ENCODE data around the gene DDX41. TPM values are rescaled to one million over a fixed set of nuclear protein-coding genes. Genes with fewer than 3 reads are reported as not detected.
"Not testable (repeated sequence)": the region's sequence is repeated elsewhere in the genome, so short reads cannot be mapped to it uniquely, and the experiment has no call there.

The DDX41 gene
- total RNA-seq, 1 donor from 2014 or later = 84.8 TPM

GRCh38 chr5:177498013-177498787 lies 18.6 kb downstream of the DDX41 start:
- DNase-seq (ENCODE audit: low spot score) = no peak

- DNase-seq (ENCODE audit: low spot score) = peak; percentile 96
These were observed 19.3 kb downstream of the DDX41 start, which contains the start of gene PDLIM7 for GRCh38 chr5:177497292-177498012. Gene PDLIM7 (minus strand): TSS chr5:177497604. CDS start chr5:177496512, 1,092 bp downstream.

- peak; percentile 64 for DNase-seq (ENCODE audit: low spot score)
These were observed 20.0 kb downstream of the DDX41 start for GRCh38 chr5:177496727-177497291.

DNA sequence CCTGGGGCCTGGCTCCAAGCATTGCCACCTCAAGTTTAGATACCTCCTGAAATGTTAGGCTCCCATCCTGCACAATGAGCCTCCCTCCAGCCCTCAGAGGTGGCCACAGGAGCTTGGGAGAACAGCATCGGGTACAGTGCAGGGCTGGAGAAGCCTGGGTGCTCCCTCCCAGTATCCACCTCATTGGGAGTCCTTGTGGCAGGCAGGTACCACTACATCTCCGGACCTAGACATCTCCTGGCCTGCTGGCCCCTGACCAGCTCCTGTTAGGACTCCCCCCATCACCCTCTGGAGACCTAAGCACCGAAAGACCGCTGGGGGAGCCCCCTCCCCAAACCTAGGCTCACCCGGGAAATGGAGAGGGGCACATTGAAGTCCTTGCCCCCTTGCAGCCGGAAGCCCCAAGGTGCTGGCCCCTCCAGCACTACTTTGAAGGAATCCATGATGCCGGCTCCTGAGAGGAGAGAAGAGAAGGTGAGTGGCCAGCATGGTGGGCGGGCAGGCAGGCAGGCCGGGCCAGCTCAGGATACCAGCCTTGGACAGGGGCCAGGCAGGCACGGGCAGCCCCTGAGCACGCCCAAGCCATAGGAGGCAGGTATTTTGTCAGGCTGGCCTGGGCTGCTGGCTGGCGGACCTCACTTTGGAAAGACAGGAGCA lies 20.6 kb downstream of the DDX41 start:
- DNase-seq (ENCODE audit: low spot score) = no peak

DNA sequence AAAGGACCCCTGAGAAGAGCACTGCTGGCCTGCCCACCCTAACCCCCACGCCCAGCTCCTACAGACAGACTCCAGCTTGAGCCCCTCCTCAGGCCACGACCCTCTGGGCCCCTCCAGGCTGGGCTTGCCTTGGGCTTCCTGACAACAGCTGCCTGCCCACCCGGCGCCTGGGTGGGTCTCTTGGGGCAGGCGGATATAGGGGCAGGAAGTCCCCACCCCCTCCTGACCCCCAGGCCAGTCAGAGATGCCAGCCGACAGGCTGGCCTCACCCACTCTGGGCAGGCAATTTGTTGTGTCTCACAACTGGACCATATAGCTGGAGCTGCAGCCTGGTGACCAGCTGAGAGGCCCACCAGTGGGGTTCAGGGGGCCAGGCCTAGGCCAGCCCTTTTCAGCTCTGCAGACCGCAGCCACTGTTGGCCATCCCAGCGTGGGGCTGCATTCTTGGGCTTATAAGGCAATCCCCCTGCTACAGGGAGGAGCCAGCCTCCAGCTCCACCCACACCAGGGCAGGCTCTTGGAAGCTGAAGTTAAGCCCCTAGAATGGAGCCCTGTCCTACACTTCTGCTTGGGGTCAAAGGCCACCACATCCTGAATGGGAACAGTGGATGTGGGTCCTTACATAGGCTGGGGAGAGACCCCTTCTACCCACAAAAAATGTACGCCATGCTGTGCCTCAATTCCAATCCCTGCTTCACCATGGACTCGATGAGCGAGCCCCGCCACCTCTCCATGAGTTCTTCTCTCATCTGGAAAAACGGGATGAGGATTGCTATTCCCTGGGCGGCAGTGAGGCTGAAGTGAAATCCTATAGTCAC lies 21.3 kb downstream of the DDX41 start:
- peak; percentile 62 for DNase-seq (ENCODE audit: low spot score)

GRCh38 chr5:177494346-177495195 lies 22.2 kb downstream of the DDX41 start:
- peak; percentile 55 for DNase-seq (ENCODE audit: low spot score)

GRCh38 chr5:177493795-177494345 lies 22.9 kb downstream of the DDX41 start:
- DNase-seq (ENCODE audit: low spot score) = no peak

DNA sequence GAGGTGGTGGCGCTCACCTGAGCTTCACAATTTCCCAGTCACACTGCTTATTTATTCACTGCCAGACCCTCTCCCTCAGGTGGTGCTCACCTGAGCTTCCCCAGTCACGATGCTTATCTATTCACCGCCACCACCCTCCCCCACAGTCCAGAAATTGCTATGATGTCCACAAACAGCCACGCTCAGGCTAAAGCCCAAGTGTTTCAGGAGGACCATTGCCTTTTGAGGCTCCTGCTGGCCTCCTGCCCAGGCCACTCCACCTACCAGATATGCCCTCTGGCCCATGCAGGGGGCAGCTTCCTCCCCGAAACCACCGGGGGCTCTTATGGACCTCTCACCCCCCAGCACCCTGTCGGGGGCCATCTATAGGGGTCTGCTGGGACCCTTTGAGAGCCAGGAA lies 23.9 kb downstream of the DDX41 start:
- no peak for DNase-seq (ENCODE audit: low spot score)

GRCh38 chr5:177491983-177492746 lies 24.6 kb downstream of the DDX41 start:
- no peak for DNase-seq (ENCODE audit: low spot score)

GRCh38 chr5:177491429-177491945 lies 25.3 kb downstream of the DDX41 start:
- no peak for DNase-seq (ENCODE audit: low spot score)

DNA sequence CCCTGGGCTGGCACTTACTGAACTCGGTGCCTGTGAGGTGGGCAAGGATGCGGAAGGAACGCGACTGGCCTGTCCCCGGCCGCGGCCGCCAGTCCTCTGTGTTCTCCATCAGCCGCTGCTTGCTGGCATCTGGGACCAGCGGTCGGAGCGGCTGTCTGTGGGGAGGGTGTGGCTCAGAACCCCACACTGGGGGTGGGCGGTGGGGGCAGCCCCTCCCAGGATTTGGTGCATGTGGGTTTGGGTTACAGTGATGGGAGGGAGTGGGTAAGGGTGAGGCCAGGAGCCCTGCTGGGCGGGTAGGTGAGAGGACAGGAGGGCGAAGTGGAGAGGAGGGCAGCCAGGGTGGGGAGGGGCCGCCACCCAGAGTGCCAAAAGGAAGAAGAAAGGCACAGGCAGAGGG lies 25.8 kb downstream of the DDX41 start:
- DNase-seq (ENCODE audit: low spot score) = no peak

GRCh38 chr5:177490311-177490991 lies 26.3 kb downstream of the DDX41 start:
- DNase-seq (ENCODE audit: low spot score) = no peak

- no peak for DNase-seq (ENCODE audit: low spot score)
These were observed 27.5 kb downstream of the DDX41 start for GRCh38 chr5:177489119-177489716.

GRCh38 chr5:177487975-177488374 lies 28.8 kb downstream of the DDX41 start:
- no peak for DNase-seq (ENCODE audit: low spot score)

DNA sequence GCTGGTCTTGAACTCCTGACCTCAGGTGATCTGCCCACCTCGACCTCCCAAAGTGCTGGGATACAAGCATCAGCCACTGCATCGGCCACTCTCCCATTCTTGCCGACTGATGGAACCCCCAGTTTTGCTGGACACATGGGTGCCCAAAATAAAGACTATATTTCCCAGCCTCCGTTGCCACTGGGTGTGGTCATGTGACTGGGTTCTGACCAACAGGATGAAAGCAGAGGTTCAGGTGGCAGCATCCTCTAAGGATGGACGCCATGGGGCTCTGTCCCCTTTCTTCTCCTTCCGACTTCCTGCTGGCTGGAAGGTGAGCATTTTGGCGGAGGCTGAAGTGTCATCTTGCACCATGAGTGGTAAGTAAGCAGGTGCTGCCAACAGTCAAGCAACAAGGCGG lies 29.6 kb downstream of the DDX41 start:
- DNase-seq (ENCODE audit: low spot score) = no peak

GRCh38 chr5:177486256-177486655 lies 30.5 kb downstream of the DDX41 start:
- no peak for DNase-seq (ENCODE audit: low spot score)

DNA sequence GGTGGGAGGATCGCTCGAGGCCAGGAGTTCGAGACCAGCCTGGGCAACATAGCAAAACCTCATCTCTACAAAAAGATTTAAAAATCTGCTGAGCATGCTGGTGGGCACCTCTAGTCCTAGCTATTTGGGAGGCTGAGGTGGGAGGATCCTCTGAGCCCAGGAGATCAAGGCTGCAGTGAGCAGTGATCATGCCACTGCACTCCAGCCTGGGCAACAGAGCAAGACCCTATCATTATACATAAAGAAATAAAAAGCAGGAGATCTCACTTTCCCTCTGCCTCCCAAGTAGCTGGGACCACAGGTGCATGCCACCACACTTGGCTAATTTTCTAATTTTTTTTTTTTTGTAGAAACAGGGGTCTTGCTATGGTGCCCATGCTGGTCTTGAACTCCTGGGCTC lies 31.0 kb downstream of the DDX41 start:
- DNase-seq (ENCODE audit: low spot score) = not testable (repeated sequence)

All from mucosa of gallbladder (tissue), 1 donor.